HG02938 (cell line): Measurements from ENCODE around the gene DPP9.
"Not testable (repeated sequence)": the region's sequence is repeated elsewhere in the genome, so short reads cannot be mapped to it uniquely, and the experiment has no call there.

Source experiments
- ATAC-seq: cut with Tn5 transposase; IDR thresholded peaks from one replicate; pipeline ENCODE4 v1.9.1; 2021; ENCODE audit warnings: mild to moderate bottlenecking, moderate library complexity; ENCODE audit not compliant: unreplicated experiment

Gene DPP9

DNA sequence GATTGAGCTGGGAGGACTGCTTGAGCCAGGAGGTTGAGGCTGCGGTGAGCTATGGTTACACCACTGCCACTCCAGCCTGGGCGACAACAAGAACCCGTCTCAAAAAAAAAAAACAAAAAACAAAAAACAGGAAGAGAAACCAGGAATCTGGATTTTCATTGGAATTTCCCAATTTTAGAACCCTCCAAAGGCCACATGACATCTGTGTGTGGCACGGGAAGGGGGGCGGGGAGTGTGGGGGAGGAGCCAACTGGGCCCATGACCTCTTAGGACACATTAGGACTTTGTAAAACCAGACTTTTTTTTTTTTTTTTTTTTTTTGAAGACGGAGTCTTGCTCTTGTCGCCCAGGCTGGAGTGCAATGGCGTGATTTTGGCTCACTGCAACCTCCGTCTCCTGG, 32.3 kb downstream of the DPP9 start:
- no peak for ATAC-seq

DNA sequence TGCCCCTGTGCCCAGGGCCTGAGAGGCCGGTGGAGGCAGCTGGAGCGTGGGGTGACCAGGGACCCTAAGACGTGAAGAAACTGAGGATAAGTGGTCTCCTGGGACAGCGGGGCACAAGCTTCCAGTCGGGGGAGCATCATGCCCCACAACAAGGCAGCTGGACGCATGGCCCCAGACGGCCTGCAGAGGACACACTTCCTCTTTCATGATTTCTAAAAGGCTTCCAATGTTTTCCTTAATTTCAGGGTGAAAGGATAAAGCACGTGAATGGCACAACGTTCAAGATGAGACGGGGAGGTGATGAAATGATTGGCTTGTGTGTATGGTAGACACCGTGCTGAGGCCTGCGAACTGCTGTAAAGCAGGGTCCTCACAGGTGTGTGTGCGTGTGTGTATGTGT, 33.3 kb downstream of the DPP9 start:
- no peak for ATAC-seq

DNA sequence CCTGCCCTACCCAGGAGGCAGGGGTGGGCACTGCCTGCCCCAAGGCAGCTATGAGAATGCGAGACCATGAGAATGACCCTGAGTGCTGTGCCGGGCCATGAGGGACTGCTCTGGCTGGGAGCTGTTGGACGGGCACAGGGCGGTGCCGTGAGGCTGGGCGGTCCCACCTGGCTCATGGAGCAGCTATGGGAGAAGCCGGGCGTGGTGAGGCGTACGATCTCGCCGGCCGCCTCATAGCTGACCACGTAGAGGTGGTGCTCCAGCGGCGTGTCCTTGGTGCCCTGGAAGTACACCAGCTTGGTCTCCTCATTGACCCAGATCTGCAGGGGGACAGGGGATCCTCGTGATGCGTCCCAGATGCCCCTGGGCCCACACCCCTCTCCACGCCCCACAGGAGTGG, 34.2 kb downstream of the DPP9 start:
- ATAC-seq = no peak

DNA sequence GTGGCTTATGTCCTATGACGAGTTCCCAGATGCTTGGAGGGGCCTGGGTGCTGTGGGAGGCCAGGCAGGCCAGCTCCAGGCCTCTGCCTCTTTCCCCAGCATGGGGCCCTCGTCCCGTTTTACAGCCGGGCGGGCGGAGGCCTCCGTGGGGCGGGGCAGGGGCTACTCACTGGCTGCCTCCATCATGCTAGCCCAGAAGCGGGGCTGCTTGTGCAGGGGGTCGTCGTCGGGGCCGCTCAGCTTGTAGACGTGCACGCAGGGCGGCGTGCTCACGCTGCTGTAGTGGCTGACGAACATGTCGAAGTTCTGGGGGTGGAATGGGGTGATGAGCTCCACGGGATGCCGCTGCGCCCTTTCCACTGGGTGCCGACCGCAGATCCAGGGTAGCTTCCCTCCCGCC, 35.1 kb downstream of the DPP9 start:
- no peak for ATAC-seq

DNA sequence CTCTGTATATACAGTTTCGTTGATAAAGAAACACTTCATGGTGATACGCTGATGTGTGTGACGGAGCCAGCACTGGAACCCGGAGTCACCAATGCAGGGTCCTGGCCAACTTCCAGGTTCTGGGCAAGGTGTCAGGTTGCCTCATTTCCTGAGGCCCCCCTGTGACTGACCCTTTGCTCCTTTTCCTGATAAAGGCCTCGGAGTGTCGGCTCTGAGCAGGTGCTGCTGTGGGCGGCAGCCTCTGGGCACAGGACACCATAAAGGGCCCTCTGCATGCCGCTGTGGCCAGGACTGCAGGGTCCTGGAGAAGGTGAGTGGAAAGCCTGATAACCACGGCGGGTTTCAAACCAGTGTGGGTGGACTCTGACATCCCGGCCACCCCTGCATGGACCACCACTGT, 36.2 kb downstream of the DPP9 start:
- no peak for ATAC-seq

DNA sequence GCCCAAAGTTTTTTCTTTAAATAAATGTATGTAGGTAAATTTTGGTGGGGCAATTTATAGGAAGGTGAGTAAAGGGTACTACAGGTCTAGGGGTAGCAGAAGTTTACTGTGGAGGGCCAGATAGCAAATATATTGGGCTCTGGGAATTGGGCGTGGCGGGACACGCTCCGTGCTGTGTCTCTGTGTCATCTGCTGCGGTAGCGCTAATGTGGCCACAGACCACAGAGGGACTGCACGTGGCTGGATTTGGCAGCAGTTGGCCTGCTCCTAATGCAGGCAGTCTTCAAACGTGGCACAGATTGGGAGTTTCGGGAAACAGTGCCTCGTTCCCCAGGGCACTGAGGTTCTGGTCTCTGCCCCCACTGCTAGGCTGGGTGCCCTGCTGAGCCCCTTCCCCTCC, 36.9 kb downstream of the DPP9 start:
- ATAC-seq = no peak

DNA sequence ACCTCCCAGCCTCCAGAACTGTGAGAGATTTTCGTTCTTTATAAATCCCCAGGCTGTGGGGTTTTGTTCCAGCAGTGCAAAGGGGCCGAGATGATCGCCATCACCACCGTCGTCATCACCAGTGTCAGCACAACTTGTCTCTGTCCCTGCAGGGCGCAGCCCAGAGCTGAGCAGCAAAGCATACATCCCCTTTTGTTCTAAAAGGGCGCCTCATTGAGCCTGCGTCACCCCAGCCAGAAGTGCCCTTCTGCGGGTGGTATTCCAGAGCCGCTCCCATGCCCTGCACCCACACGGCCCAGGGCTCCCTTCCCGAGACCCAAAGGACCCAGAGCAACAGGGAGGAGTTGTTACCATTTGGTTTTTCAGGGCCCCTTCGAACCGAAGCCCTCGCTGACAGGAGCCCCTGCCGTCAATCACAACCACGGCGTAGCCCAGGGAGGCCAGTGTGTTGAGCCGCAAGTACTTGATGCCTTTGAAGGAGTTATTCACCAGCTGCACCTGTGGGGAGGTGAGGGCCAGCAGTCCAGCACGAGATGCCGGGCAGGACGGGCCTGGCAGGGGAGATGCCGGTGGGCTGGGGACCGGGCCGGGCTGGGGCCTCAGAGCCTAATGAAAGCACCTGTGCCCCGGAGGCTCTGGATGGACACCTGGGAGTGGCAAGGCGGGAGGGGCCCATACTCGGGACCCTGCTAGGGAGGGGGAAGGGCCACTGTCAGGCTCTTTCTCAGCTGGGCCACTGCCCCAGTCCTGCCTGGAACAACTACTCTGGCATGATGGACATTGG, 39.1 kb downstream of the DPP9 start:
- no peak for ATAC-seq

DNA sequence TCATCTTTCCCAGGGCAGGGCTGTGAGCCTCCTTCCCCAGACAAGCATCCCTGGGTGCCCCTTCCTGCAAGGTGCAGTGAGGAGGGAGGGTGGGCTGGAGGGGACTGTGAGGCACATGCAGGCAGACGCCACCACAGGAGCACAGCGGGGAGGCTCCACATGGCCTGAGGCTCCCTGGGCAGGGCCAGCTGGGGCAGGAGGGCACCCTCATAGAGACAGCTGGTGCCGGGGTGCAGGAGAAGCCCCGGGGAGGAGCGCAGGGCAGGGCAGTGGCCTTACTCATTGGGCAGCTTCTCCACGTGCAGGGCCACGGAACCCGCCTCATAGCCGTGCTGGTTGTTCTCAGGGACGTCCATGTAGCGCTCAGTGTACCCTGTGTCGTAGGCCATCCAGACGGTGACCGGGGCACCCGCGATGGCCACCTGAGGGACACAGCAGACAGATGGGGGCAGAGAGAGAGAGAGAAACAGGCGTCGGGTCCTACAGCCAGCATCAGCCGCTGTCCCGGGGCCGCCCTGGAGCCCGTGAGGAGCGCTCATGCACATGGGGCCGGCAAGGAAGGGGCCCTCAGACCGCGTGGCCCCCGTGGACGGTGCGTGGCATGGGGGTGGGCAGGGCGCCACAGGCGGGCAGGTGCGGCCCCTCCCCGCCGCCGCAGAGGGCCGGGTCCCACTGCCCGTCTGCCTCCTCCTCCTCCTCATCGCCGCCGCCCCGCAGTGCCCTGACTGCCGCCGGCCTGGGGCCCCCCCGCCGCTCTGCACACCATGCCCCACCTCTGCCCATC, 41.0 kb downstream of the DPP9 start:
- no peak for ATAC-seq

DNA sequence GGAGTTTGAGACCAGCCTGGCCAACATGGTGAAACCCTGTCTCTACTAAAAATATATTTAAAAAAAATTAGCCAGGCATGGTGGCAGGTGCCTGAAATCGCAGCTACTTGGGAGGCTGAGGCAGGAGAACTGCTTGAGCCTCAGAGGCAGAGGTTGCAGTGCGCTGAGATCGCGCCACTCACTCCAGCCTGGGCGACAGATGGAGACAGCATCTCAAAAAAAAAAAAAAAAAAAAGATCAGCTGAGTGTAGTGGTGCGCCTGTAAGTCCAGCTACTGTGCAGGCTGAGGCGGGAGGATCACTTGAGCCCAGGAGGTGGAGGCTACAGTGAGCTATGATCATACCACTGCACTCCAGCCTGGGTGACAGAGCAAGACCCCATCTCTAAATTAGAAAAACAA, 43.6 kb downstream of the DPP9 start:
- ATAC-seq = not testable (repeated sequence)

DNA sequence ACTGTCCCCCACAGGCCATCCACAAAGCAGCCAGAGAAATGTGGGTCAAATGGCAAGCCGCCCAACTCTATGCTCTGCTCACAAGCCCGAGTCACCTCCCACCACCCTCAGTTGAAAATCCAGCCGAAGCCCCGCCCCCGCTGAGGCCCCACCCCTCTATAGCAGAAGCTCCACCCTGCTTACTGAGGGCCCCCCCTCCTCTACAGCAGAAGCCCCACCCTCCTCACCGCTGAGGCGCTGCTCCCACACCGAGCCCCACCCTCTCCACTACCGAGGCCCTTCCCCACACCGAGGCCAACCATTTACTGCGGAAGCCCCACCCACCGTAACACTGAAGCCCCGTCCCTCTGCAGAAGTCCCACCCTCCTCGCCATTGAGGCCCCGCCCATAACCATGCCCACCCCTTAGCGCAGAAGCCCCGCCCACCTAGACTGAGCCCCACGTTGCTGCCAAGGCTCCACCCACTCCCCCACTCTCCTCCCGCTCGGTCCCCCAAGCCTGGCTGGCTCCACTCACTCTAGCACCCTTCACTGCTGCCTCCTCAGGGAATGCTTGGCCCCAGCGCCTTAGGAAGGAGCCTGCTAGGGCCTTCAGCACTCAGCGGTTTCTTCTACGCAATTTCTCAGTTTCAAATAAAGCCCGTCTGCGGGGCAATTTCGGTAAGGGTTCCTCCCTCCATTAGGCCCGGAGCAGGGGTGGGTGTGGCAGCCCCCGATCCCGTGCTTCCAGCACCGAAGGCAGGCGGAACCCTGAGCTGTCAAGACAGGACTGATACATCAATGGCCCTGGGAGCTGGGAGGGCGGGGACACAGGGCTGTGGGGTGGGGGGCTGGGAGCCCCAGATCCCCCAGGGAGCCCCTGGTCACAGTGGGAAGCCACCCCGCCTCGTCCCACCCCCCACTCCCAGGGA, 44.5 kb downstream of the DPP9 start:
- ATAC-seq = no peak

DNA sequence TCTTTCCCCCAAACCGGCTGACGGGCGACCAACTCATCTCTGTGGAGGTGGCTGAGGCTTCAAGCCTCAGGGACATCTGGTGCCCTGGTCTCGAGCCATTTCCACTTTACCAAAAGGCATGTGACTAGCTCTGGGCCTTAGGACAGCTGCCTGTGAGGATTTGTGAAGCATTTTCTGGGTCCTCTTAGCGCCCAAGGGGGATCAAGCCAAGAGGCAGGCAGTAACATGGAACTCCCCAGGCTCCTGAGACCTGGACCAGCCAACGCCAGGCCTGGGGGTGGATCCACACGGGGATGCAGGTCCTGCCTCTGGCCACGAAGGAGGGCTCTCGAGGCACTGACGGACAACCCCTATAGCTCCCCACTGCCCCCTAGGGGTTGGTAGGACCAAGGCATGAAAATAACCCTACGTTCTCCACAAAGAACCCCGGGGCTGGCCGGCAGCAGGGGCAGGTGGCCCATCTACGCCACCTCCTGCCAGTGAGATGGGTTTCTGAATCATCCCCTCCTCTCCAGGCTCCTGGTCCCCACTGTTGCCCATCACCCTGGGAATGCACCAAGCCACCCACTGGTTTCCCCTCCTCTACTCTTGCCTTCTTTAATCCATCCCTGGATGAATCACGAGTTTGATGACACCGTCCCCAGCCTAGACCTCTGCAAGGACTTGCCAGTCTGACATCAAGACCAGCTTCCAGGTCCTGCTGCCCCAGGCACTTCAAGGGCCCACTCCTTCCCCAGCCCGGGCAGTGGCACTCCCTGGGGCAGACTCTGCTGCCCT, 46.5 kb downstream of the DPP9 start:
- ATAC-seq = no peak

DNA sequence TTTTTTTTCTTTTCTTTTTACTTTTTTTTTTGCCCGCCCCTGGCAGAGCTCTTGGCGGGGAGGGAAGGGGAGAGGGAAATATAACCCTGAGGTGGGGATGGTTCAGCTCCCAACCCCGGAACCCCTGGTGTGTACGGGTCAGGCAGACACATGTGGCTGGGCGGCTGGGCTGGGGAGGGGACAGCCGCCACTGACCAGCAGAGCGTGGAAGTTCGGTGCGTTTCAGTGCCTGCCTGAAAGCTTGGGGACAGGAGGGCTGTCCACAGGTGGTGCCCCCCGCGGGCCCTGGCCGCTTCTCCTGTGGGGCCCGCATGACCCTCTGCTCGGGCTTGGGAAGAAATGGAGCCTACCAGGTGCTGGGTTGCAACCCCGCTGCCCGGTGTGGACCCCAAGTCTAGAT, 48.3 kb downstream of the DPP9 start:
- no peak for ATAC-seq

DNA sequence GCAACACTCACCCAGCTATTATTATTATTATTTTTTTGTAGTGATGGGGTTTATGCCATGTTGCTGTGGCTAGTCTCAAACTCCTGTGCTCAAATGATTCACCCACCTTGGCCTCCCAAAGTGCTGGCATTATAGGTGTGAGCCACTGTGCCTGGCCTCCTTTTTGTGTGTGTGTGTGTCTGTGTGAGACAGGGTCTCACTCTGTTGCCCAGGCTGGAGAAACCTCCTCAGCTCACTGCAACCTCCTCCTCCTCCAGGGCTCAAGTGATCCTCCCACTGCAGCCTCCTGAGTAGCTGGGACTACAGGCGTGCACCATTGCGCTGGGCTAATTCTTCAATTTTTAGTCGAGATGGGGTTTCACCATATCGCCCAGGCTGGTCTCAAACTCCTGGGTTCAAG, 49.9 kb downstream of the DPP9 start:
- ATAC-seq = no peak

DNA sequence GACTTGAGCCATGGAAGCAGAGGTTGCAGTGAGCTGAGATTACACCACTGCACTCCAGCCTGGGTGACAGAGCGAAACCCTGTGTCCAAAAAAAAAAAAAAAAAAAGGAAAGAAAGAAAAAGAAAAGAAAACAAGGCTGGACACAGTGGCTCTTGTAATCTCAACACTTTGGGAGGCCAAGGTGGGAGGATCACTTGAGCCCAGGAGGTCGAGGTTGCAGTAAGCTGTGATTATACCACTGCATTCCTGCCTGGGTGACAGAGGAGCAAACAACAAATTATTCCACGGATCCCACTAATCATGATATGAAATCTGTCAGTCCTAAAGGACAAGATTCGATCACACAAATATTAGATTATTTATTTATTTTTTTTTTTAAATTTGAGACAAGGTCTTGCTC, 50.4 kb downstream of the DPP9 start:
- ATAC-seq = no peak

DNA sequence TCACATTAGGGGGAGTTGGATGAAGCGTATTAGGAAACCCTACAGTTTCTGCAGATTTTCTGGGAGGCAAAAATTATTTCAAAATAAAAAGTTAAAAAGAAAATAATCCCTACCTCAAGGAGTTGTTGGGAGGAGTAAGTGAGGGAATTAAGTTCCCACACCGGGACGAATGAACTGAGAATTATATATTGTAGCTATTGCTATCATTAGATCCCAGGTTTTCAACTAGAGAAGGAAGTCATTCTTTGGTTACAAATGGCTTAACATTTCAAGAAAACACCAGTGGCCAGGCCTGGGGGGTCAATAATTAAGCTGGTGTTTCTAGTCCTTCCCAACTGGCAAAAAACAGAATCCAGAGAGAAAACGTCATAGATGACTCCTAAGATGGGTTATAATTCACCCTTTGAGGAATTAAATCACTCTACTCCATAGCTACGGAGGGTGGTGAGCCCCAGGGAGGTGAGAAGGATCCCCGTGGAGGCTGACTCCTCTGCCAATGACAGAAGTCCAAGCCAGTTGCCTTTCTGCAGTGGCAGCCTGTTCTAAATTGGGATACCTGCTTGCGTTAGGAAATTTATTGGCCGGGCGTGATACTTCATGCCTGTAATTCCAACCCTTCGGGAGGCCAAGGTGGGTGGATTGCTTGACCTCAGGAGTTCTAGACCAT, 52.3 kb downstream of the DPP9 start:
- ATAC-seq = no peak

DNA sequence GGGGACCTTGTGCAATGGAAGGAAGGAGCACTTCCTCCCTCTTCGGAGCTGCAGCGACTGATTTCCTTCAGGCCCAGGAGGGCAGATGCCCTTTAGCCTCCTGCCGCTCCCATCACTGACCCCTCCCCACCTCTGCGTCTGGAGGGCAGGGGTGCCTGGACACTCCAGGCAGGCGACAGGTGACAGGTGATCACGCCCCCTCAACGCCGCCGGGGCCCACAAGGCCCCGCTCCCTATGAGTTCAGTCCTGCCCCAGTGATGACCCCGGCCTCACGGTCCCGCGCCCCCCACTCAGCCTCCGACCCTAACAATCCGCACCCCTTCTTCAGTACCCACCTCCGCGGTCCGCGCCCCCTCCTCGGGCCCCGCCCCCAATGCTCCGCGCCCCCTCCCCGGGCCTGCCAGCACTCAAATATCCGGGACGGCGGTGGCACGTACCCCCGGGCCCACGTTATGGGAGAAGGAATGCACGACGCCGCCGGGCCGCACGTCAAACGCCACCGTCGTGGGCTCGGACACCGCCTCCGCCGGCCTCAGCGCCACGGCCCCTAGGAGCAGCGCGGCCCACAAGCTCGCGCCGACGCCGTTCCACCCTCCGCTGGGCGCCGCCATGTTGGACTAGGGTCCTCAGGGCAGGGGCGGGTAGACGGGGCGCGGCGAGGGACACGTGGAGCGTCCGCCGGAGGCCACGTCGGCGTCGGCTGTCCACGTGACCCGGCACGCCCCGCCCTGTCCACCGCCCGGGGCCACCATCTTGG, 53.7 kb downstream of the DPP9 start, which contains the start of gene MYDGF:
Gene MYDGF, minus strand, starts transcription at position 620 of the 758 bp plus-strand sequence. Its CDS starts 8 bp downstream, at position 612.
- ATAC-seq = no peak

DNA sequence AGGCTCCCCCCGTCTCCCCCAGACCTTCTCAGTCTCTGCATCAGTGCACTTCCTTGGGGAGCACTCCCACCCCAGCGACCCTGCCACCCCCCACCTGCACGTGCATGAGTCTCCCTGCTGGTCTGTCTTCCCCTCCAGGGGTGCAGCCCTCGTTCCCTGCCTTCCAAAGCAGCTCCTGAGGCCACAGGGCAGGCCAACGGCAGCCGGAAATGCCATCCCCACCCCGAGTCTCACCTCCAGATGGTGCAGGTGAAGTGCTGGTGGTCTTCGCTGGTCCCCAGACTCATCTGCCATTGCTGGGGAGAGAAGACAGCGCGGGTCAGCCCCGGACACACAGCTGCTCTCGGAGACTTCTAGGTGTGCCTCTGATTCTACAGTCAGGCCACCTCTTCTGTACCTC, 59.0 kb downstream of the DPP9 start:
- no peak for ATAC-seq

DNA sequence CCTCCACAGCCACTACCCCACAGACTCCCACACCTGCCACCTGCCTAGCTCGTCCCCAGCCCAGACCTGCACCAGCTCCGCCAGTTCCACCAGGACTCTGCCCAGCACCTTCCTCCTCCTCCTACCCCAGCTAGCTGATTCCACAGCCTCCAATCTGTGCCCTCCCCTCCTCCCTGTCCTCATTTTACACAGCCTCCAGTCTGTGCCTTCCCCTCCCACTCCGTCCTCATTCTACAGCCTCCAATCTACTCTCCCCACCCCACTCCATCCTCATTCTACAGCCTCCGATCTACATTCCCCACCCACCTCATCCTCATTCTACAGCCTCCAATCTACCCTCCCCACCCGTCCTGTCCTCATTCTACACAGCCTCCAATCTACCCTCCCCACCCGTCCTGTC, 60.8 kb downstream of the DPP9 start:
- ATAC-seq = no peak

DNA sequence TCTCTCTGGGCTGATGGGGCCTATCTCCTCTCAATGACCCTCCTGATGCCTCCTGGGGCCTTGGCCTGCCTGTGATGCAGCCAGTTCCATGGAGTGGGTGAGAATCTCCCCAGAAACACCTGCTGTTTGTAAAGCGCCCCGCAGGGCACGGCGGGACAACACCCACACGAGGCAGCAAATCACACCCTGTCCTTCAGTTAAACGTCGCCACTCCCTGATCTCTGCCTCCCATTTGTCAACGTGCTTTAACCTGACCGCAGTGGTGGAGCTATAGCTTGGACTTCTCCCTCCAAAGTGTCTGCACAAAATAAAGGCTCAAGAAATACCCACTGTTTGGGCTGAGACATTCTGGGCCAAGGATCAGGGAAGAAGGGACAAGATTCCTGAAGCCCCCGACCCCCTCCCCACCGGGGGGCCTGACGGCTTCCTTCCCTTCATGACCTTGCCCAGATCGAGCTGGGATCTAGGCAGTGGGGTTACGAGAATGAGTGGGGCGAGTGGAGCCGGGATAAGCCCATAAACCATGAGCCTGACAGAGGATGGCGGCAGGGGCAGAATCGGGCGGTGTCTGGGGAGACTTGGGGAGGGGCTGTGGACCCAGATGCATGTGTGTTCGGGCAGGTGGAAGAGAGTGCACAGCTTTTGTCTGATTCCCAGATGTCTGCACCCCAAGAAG, 61.5 kb downstream of the DPP9 start:
- no peak for ATAC-seq
